ENCODE measurements around the gene RAP2A.

RAP2A gene

GRCh38 chr13:97433727-97434396 lies at the start of gene RAP2A:
Gene RAP2A (plus strand): TSS chr13:97434169. CDS start chr13:97434471, 302 bp downstream.
- peak; percentile 74 for DNase-seq

GRCh38 chr13:97384371-97384770 lies 49.6 kb upstream of the RAP2A start:
- DNase-seq: no peak

- DNase-seq: no peak
Measured at GRCh38 chr13:97385146-97385545, 48.8 kb upstream of the RAP2A start.

- no peak for DNase-seq
Measured at GRCh38 chr13:97385854-97386253, 48.1 kb upstream of the RAP2A start.

GRCh38 chr13:97386801-97387484 lies 47.0 kb upstream of the RAP2A start:
- DNase-seq: no peak

- no peak for DNase-seq
Measured at GRCh38 chr13:97387485-97387839, 46.5 kb upstream of the RAP2A start.

- no peak for DNase-seq
Measured at GRCh38 chr13:97387890-97388289, 46.1 kb upstream of the RAP2A start.

GRCh38 chr13:97388373-97388772 lies 45.6 kb upstream of the RAP2A start:
- no peak for DNase-seq

GRCh38 chr13:97390941-97391600 lies 42.9 kb upstream of the RAP2A start:
- no peak for DNase-seq

- DNase-seq: no peak
Measured at GRCh38 chr13:97392020-97392419, 41.9 kb upstream of the RAP2A start.

- no peak for DNase-seq
Measured at GRCh38 chr13:97394542-97394941, 39.4 kb upstream of the RAP2A start.

GRCh38 chr13:97395447-97396136 lies 38.4 kb upstream of the RAP2A start:
- DNase-seq: no peak

GRCh38 chr13:97397267-97397666 lies 36.7 kb upstream of the RAP2A start:
- DNase-seq: no peak

- no peak for DNase-seq
Measured at GRCh38 chr13:97401421-97401820, 32.5 kb upstream of the RAP2A start.

GRCh38 chr13:97403893-97404750 lies 29.8 kb upstream of the RAP2A start:
- DNase-seq: no peak

- DNase-seq: no peak
Measured at GRCh38 chr13:97407540-97407939, 26.4 kb upstream of the RAP2A start.

- no peak for DNase-seq
Measured at GRCh38 chr13:97408938-97409337, 25.0 kb upstream of the RAP2A start.

- DNase-seq: no peak
Measured at GRCh38 chr13:97411984-97412383, 22.0 kb upstream of the RAP2A start.

GRCh38 chr13:97413694-97414093 lies 20.3 kb upstream of the RAP2A start:
- no peak for DNase-seq

GRCh38 chr13:97414392-97414791 lies 19.6 kb upstream of the RAP2A start:
- no peak for DNase-seq

GRCh38 chr13:97417698-97418097 lies 16.3 kb upstream of the RAP2A start:
- DNase-seq: no peak
